ENCODE results near the gene SETX.

DNA sequence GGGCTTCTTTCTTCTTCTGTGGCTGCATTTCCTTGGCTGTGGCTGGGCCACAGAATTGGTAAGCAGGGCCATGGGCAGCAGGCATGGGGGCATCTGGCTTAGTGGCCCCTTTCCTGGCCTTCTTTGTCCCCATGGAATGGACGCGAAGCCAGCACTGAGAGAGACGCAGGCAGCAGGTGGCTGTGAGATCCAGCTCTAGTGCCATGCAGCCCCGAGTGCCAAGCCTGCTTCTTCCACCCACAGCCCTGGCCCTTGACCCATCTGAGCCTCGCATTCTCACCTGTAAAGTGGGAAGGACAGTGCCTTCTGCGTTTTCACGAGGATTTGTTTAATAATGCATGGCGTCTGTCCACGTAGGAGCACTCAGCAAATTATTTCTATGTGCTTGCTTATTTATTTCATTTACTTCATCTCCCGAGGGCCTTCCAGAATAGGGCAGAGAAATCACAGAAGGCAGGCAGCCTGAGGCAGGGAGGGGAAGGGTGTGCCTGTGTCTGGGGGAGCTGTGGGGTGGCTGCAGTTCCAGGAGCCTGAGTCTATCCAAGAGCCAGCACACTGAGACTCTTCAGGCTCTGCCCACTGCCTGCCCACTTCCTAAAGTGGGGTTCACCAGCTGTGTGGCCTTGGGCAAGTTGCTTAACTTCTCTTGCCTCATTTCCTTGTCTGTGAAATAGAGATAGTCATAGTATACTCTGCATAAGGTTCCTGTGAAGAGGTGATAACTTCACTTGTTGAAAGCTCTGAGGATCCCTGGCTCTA is 137.7 kb downstream of the SETX start:
- TF ChIP-seq, protein P1, sequence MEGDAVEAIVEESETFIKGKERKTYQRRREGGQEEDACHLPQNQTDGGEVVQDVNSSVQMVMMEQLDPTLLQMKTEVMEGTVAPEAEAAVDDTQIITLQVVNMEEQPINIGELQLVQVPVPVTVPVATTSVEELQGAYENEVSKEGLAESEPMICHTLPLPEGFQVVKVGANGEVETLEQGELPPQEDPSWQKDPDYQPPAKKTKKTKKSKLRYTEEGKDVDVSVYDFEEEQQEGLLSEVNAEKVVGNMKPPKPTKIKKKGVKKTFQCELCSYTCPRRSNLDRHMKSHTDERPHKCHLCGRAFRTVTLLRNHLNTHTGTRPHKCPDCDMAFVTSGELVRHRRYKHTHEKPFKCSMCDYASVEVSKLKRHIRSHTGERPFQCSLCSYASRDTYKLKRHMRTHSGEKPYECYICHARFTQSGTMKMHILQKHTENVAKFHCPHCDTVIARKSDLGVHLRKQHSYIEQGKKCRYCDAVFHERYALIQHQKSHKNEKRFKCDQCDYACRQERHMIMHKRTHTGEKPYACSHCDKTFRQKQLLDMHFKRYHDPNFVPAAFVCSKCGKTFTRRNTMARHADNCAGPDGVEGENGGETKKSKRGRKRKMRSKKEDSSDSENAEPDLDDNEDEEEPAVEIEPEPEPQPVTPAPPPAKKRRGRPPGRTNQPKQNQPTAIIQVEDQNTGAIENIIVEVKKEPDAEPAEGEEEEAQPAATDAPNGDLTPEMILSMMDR (conservative IDR thresholded peaks at IDR 0.05; ENCODE audit: low read length): no peak
- no peak for TF ChIP-seq EZH2phosphoT487 (IDR thresholded peaks at IDR 0.05; ENCODE audit: borderline replicate concordance, low read depth, low read length)

Measured in OCI-LY7 (cell line).